Stimulated activated CD8-positive, alpha-beta memory T cell treated with anti-CD3 and anti-CD28 coated beads, Interleukin-4, amount 100 ng/mL, for 24 hours (primary cell): ENCODE data around the gene FGR.

ENCODE experiments used
- DNase-seq: peaks from one replicate; pipeline ENCODE4 v3.0.0-alpha.2; 2020; ENCODE audit warnings: low read depth

FGR gene

GRCh38 chr1:27600498-27601175 is 34.3 kb downstream of the FGR start:
- no peak for DNase-seq

GRCh38 chr1:27599605-27600497 is 35.1 kb downstream of the FGR start:
- DNase-seq, result no peak

- DNase-seq, result peak; percentile 44
These were observed 36.0 kb downstream of the FGR start for GRCh38 chr1:27598902-27599528.

DNA sequence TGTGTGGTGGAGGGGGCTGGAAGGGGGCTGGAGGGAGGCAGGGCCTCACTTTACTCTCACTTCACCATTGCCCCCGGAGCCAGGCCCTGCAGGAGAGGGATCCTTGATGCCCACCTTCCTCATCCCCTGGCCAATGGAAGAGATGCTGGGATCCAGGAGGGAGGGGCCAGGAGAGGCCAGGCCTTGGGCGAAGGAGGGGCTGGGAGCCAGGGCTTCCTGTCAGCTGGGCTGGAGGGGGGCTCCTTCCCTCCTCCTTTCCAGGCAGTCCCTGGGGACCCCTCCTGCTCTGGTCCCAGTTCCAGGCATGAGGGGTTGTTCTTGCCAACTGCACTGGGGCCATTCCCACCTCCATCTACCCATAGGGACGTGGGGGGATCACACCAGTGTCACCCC is 36.7 kb downstream of the FGR start:
- no peak for DNase-seq

- no peak for DNase-seq
These were observed 37.3 kb downstream of the FGR start for GRCh38 chr1:27597516-27598294.

DNA sequence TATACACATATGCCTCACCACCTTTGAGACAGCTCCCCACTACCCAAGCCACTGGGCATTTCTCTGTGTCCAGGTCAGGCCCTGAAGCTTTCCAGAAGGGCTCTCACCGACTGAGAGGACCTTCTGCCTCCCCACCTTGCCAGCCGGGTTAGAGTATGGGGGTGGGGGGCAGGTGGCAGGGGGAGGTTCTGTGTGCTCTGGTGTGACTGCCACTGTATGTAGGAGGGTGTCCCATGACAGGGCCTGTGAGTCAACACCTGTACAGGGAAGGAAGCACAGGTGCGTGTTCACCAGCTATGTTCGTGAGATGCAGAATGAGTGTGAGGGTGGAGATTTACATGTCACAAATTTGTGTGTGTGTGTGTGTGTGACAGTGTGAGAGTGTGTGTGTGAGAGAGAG is 38.0 kb downstream of the FGR start:
- no peak for DNase-seq

DNA sequence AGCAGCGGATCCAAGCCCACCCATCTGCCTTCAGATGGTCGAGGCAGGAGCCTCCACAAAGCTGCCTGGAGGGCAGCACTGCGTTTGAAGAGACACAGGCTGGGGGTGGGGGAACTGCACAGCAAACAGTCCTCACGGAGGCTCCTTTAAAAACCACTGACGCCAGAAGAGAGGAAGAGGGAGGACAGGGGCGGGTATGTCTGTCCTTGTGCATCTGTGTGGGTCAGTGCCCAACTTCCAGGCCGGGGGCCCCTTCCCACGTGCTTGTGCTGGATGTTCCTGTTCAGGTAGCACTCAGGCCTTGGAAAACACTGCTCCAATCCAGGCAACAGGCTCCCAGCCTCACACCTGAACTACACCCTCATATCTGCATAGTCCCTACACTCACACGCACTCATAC is 38.7 kb downstream of the FGR start:
- DNase-seq, result no peak

GRCh38 chr1:27595597-27595996 is 39.4 kb downstream of the FGR start:
- no peak for DNase-seq

- no peak for DNase-seq
These were observed 40.1 kb downstream of the FGR start for GRCh38 chr1:27594564-27595510.

DNA sequence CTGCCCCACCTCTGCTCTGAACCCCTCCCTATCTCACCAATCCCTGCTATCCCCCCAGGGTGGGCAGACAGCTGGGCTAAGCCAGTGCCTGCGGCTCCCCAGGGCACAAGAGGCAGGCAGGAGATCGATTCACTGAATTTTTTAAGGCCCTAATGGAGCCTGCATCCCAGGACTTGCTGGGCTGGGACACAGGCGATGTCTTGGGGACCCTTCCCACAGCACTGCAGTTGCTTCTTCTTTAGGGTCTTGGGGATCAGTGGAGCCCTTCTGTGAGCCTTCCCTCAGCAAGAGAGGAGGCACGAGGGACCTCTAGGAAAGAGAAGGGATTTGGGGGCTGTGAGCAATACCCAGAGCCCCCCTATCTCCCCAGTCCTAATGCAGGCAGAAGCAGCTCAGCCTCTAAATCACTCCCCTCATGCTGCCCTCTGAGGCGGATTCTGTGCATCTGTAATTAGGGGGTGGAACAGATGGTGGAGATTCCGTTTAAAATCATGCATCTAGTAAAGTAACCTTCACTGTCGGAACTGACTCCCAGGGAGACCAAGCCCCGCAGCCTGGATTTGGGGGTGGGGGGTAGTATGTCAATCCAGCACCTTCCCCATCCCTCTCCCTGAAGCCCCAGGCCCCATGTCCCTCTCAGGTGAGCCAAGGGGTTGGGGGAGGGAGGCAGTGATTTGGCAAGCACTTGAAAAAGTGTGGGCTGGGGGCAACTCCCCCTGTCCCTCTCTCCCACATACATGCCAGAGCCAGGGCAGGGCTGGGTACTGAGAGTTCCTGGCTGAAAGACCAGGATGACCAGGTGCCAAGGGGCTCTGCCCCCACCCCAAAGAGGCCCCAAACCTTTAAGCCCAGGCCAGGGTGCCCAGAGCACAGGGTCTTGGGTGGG is 41.1 kb downstream of the FGR start:
- no peak for DNase-seq

DNA sequence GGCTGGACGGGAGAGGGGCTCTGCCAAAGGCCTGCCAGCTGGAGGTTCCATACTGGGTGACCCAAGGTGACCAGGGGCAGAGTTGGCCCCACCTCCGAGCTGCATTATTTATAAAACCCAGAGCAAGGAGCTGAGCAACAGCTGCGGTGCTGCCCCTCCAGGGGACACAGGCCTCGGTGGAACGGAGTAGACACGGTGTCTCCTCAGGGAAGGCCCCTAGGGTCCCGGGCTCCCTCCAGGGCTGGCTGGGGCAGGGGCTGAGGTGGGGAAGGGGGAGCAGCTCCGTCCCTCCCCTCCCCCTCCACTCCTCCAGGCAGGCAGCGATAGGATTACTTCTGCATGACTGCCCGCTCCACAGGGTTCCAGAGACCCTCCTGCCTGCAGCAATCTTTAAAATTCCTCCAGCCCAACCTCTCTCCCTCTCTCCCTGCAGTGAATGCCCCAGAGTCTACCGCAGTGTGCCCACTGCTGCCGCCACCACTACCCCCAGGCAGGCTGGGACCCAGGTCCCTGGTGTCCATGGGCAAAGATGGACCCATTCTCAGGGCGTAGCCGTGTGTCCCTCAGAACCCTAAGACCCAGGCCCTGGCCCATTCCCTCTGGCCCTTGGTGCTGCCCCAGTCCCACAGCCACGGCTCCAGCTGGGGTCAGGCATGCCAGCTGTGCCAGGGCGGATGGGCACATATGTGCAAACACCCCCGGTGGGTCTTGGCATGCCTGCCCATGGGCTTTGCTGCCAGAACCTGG is 41.9 kb downstream of the FGR start:
- DNase-seq, result no peak

DNA sequence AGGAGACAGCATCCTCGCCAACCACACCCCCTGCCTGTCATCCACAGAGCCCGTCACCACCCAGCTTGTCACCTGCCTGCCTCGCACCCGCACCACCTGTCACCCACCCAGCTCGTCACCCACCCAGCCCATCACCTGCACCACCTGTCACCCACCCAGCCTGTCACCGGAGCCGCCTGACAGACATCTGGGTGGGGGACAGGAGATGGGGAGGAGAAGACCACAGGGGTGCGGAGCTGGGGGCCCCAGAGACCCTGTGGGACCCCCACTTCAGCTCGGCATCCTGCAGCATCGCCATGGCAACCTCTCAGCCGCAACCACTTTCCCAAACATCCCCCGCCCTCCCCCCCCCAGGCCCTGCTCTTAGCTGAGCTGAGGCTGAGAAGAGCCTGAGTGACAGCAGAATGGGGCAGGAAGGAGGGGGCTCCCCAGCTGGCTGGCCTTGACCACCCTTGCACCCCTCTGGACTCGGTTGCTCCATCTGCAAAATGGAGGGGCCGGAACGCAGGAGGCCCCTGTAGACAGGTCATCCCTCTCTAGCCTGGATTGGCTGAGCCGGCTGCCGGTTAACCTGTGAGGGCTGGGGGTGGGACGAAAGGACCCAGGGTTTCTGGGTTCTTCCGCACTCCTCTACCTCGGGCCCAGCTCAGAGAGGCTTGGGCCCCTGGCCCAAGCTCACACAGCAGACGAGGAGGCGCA is 42.6 kb downstream of the FGR start:
- DNase-seq, result no peak

DNA sequence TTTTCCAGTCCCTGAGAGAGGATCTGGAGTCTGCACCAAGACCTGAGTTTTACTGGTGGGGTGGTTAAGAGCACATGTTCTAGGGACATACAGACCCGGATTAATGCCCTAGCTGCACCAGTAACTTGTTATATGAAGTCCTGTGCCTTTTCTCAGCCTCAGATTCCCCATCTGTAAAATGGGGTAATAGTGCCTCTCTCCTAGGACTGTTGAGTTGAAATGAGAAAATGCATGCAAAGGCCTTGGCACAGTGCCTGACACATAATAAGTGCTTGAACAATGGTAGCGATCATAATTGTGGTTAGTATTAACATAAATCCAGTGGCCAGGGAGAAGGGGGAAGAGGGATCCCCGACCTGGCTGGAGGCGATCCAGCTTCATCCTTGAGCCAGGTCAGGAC is 43.4 kb downstream of the FGR start:
- DNase-seq, result no peak

GRCh38 chr1:27590917-27591508 is 44.0 kb downstream of the FGR start:
- DNase-seq, result no peak

GRCh38 chr1:27589841-27590426 is 45.1 kb downstream of the FGR start:
- DNase-seq, result no peak

GRCh38 chr1:27589441-27589840 is 45.5 kb downstream of the FGR start:
- DNase-seq, result no peak

- no peak for DNase-seq
These were observed 46.4 kb downstream of the FGR start for GRCh38 chr1:27588256-27589232.
